GM19438 (cell line): ENCODE measurements around the gene ZNF98.

Experiments used
- ATAC-seq: cut with Tn5 transposase; IDR thresholded peaks from one replicate; pipeline ENCODE4 v1.9.1; 2021; ENCODE audit warnings: low read depth; ENCODE audit not compliant: unreplicated experiment

ZNF98 gene

DNA sequence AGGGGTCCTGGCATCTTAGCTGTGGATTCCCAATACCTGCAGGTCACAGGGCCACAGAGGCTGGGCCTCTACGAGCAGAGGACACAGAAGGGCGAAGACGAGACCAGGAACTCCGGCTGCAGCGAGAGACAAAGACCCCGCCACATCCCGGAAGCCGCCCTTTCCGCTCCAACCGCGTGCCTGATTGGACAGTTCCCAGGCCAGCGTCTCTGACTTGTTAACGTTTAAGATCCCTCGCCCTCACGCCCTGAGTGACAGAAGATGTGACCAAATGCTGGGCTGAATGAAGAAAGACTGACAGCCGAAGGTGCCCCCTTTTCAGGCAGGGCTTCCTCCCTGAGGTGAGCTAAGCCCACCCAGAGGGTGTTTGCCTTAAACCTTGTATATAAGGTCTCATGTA is at the start of gene ZNF98:
Gene ZNF98 (minus strand): TSS at position 136 of the 400 bp plus-strand sequence. CDS start 122 bp downstream, at position 14.
- ATAC-seq, result no peak

DNA sequence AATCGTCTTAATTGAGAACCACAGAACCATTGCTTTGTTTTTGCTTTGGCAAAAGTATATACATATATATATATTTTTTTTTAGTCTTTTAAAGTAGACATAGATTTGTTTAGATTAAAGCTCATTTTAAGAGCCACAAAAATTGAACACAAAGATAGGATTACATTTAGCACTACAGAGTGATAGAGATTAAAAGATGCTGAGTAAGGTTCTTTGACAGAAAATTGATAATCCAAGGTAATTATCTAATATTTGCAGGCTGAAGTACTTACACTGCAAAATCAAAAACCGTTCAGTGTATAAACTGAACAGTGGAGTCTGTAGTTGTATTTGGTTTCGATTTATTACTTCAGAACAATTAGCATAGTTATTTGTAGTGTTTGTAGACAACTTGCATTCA is 24.5 kb upstream of the ZNF98 start:
- no peak for ATAC-seq

DNA sequence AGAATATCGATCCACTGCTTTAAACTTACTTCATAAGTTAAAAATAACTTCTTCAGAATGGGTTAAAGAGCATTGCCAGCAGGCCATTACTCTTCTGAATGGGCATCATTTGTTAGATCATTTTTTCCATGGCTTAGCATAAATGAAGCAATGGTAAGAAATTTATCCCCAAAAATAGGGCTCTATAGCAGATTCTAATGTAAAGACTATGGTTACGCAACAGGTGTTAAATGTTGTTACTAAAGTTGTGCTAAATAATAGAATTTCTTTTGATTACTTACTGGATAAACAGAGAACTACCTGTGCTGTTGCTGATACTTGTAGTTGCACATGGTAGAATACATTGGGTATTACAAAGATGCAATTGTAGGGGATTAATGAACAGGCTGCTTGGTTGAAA is 15.9 kb upstream of the ZNF98 start:
- no peak for ATAC-seq

DNA sequence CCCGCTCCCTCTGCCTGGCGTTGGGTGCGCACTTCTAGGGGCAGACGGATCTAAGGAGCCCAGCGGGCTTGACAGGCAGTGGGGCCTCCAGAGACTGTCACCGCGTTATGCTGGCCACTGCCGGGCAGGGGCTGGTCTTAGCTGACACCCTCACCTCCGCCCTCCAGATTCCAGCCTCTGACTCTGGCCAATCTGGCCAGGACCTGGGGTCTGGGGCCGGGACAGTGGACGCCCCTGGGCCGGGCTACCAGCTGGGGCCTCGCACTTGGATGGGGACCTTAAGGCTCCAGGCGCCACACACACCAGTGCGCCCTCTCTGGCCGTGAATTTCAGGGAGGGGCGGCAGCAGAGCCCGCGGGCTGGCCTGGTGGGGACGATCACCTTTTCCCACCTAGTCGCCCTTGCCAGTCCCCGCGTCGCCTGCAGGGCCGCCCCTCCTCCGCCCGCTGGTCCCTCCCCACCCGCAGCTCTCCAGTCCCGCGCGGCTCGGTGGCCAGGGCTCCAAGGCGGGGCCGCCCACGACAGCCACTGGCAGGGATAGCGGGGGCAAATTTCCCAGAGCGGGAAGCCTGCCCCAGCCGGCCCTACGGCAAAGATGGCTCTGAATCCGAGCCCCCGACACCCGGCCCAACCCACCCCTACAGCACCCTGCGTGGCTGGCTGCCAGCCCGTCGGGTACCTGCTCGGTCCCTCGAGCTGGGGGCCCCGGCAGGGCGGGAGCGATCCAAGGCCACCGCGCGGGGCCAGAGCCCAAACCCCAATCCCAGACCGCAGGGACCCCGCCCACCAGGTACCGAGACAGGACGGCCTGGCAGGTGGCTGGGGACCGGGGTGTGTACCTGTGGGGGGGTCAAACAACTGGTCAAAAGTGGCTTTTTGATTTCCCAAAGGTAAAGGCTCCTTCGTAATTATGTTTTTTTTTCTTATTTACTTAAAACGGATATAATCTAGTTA is 6.1 kb upstream of the ZNF98 start:
- ATAC-seq, result no peak

DNA sequence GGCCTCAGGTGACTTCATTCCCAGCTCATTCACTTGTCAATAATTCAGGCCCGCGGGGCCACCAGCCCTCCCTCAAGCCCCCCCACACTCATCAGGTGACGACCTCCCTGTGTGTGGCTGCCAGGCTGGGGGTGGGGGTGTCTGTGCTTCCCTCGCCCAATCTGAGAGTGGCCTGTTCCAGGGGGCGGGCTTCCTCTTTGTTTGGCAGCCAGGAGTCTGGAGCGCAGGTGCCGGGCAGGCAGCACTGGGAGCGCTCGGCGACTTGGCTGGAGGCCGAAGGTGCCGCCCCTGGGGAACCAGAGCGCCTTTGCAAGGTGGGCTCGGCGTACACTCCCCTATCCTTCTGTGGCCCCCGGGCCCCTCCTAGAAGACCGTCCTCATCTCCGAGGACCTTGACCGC is 5.4 kb upstream of the ZNF98 start:
- ATAC-seq, result no peak

DNA sequence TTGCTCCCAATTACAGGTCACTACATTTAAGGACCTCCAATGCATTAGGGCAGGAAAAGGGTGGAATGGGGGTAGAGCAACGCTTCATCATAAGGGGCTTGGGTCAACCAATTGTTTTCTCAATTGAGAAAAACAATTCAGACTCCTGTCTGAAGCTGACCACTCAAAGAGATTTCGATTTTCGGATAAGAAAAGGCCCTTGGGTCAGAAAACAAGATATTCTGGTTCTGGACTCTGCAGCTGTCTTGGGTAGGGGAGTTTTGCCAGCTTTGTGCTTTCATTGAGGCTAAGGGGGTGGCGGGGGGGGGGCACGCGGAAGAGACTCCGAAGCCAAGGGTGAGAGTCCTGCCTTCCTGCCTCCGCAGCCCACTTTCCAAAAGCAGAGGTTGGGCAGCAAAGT is 4.8 kb upstream of the ZNF98 start:
- no peak for ATAC-seq

DNA sequence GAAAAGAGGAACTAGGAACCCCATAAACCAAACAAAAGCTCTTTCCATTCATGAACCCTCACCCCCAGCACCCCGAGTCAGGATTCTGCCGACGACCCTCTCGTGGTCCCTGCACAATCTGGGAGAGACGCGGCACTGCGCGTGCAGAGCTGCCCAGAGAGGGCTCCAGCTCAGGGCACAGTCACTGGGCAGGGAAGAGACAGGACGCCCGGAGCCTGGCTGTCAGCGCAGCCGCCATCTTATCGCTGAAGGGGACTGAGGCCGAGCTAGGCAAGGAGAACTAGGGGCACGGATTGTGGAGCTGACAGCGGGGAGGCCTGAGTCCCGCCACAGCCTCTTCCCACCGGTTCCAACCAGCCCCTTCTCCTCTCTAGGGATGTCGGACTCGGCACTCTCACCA is 349 bp downstream of the ZNF98 start:
- no peak for ATAC-seq

DNA sequence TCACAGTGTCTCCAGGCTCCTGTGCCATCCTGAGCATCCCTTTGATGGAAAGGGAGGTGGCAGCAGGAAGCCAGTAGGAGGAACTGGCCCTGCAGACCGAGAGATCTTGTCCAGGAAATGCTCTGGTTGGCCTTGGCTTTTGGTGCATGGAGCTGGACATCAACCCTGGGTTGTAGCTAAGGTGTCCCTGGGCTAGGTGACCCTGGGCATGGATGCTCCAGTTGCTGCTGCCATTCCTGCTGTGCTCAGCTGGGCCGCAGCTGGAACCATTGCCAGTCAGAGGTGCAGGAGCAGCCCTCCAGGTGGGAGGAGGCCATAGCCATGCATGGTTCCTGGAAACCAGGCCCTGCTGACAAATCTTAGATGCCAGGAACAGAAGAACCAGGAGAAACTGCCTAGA is 67.5 kb downstream of the ZNF98 start:
- no peak for ATAC-seq
